ENCODE data around the gene ELMO1.

ELMO1 gene

DNA sequence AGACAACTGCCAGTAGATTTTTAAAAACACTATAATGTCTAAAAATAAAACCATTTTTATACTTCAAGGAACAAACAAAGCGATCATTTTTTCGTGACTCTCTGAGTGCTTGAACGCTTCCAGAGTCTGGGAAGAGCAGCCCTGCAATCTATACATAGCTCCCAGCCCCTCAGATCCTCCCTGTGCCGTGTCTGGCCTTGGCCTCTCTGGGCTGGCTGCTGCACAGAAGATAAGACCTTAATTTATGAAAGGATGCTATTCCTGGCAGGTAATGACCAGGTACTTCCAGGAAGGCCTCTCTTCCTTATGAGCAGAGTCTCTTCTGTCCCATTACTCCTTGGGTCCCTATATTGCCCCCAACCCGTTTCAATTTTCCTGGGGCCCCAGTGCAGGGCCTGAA is 523.5 kb downstream of the ELMO1 start:
- peak overlapping the region; percentile 6 for H3K27ac Mint-ChIP-seq
- H3K36me3 Mint-ChIP-seq = peaks cover 44% of the 10 kb centered on the region
- H3K9me3 Mint-ChIP-seq = no peaks in the 10 kb centered on the region
- peaks cover 9% of the 10 kb centered on the region for H3K4me1 Mint-ChIP-seq
- H3K4me3 Mint-ChIP-seq = no peak overlapping the region
- no peaks in the 10 kb centered on the region for H3K27me3 Mint-ChIP-seq

DNA sequence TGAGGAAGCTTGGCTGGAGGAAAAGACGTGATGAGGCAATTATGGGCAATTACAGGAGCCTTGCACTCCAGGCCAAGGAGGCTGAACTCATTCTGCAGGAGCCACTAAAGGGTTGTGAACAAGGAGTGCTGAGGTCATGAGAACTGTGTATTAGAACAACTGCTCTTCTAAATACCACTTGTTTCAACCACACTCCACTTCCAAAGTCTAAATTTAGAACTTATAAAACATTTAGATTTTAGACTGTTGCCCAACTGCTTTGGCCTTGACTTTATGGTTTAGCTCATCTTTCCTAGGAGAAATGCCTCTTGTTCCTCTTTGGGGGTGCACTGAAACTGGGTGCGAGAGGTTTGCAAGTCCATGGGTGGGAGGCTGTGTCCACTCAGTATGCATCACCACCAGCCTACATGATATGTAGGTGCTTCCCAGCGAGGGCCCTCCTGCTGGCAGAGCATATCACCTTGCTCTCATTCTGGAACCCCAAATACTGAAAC is 524.7 kb downstream of the ELMO1 start:
- Mint-ChIP-seq H3K27me3 (no peaks in the 10 kb centered on the region), H3K27ac (no peak overlapping the region), H3K4me1 (peaks cover 13% of the 10 kb centered on the region), H3K4me3 (no peak overlapping the region), H3K36me3 (peaks cover 47% of the 10 kb centered on the region), H3K9me3 (no peaks in the 10 kb centered on the region)

DNA sequence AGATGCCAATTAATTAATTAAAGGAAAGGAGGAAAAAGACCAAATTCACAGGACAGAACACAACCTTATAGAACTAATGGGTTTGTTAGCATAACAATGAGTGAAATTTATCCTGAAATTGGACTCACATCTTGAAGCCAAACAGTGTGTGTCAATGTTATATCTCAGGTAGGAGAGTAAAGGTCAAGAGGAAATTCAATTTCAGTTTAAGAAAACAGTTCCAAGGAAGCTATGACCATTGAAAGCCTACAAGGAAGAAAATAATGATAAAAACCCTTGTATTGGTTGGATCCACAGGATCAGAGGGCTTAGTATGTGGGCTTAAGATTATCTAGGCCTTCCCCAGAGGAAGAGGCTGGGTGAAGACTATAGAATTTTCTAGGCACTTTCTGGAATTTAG is 525.5 kb downstream of the ELMO1 start:
- no peaks in the 10 kb centered on the region for H3K27me3 Mint-ChIP-seq
- H3K4me3 Mint-ChIP-seq = no peak overlapping the region
- H3K27ac Mint-ChIP-seq = no peak overlapping the region
- H3K36me3 Mint-ChIP-seq = peaks cover 43% of the 10 kb centered on the region
- peaks cover 13% of the 10 kb centered on the region for H3K4me1 Mint-ChIP-seq
- no peaks in the 10 kb centered on the region for H3K9me3 Mint-ChIP-seq

DNA sequence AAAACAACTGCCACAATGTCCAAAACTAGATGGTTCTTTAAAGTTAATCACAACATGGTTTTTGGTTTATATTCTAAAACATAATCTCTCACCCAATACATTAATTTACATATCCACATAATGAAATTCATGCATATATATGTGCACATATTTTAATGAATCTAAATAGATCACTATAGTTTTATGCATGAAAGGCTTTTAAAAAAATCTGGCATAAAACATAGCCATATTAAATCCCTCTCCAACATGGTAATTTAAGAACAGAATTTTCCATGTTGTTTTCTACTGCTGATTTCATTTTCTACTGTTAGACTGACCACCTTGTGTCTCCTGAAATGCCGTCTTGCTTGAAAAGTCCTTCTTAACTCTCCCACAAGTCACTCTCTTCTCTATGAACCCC is 528.2 kb downstream of the ELMO1 start:
- Mint-ChIP-seq H3K27me3 (no peaks in the 10 kb centered on the region), H3K9me3 (no peaks in the 10 kb centered on the region), H3K27ac (no peak overlapping the region), H3K4me3 (no peak overlapping the region), H3K36me3 (peaks cover 42% of the 10 kb centered on the region), H3K4me1 (peaks cover 13% of the 10 kb centered on the region)

DNA sequence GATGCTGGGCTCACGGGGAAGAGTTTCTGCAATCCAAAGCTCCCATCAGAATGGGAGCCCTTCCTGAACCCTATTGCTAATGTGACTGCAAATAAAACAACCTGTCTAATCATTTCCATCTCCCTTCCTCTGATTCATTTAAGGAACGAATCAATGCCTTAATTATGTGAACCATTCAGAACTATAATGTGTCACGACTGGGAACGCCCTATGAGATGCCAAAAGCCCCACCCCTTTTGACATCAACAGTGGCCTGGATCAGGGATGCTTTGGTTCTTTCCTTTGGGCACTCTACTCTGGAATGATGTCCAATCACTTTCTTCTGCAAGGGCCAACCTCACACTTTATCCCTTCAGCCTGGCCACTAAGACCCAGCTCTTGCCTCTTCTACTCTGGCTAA is 528.9 kb downstream of the ELMO1 start:
- H3K9me3 Mint-ChIP-seq = no peaks in the 10 kb centered on the region
- no peak overlapping the region for H3K27ac Mint-ChIP-seq
- no peaks in the 10 kb centered on the region for H3K27me3 Mint-ChIP-seq
- no peak overlapping the region for H3K4me3 Mint-ChIP-seq
- H3K4me1 Mint-ChIP-seq = peaks cover 13% of the 10 kb centered on the region
- H3K36me3 Mint-ChIP-seq = peaks cover 45% of the 10 kb centered on the region

DNA sequence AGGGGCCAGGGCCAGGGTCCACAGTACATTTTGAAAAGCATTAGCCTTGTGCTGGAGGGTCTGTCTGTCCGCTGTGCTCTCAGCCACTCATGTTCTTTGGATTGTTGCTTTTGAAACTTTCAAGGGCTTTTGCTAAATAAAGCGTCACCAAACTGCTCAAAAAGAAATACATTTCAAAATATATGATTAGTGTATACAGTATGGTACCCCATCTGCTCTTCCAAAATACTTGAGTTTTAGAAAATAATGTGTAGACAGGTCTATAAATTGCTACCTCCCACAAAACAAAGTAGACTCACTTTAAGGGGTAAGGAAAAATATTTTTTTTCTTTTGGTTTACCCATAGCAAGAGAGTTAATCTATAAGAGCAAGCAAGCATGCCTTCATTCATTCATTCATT is 530.1 kb downstream of the ELMO1 start:
- Mint-ChIP-seq H3K4me1 (peaks cover 9% of the 10 kb centered on the region), H3K9me3 (no peaks in the 10 kb centered on the region), H3K27me3 (no peaks in the 10 kb centered on the region), H3K36me3 (peaks cover 38% of the 10 kb centered on the region), H3K27ac (no peak overlapping the region), H3K4me3 (no peak overlapping the region)

DNA sequence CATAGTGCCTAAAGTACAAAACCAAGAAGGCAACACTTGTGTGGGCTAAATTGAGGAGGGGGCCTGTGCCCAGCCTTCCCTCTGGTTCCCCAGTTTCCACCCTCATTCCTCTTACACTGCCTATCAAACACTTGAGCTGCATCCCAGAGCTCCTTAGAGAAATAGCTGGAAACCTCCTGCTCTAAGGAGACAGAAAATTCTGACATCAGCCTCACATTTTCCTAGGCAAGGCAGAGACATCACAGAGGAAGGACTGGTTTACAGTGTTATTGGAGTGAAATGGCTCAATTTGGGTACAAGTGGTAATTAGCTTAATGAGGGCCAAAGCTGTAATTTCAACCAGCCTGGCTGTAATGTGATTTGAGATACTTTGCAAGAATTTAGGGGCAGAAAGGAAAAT is 532.0 kb downstream of the ELMO1 start:
- H3K36me3 Mint-ChIP-seq = peaks cover 46% of the 10 kb centered on the region

DNA sequence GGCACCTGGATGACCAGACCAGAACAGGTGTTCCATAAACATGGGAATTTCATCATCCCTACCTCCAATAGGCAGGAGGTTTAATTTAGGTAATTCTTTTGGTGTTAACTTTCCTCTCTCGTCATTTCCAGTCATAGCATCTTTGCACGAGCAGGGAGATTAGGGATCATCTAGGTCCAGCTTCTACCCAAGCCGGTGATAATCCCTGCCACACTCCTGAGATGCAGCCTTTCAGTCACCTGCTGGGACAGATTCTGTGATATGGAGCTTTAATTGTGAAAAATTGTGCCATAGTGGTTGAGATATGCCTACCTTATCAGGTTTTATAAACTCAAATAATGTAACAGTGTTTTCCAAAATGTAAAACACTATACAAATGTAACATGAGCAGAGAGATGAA is 532.5 kb downstream of the ELMO1 start:
- Mint-ChIP-seq H3K9me3 (no peaks in the 10 kb centered on the region), H3K4me1 (peaks cover 27% of the 10 kb centered on the region), H3K36me3 (peaks cover 44% of the 10 kb centered on the region), H3K27ac (no peak overlapping the region), H3K27me3 (no peaks in the 10 kb centered on the region), H3K4me3 (no peak overlapping the region)

More for the DNA sequence above, 532.0 kb downstream of the ELMO1 start:
- Mint-ChIP-seq H3K9me3 (no peaks in the 10 kb centered on the region), H3K4me3 (no peak overlapping the region), H3K27me3 (no peaks in the 10 kb centered on the region), H3K27ac (no peak overlapping the region), H3K4me1 (peaks cover 25% of the 10 kb centered on the region)

DNA sequence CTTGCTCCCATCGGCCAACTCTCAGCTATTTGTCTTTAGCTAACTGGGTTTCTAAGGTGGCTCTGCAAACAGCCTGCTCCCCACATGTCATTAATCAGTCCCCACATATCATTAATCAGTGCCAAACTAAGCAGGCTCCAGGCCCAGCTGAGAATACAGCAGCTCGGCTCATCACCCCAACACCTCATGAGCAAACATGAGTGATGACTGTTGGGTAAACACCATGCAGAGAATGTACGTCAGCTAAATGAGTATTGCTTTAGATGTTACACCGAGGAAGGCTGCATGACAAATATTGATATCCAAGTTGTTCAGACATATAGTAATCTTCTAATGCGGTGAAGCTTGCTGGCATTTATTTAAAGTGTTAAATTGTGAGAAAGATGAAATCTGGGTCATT is 536.9 kb downstream of the ELMO1 start:
- Mint-ChIP-seq H3K9me3 (no peaks in the 10 kb centered on the region), H3K4me1 (peaks cover 27% of the 10 kb centered on the region), H3K27me3 (no peaks in the 10 kb centered on the region), H3K27ac (no peak overlapping the region), H3K4me3 (no peak overlapping the region), H3K36me3 (peaks cover 45% of the 10 kb centered on the region)

DNA sequence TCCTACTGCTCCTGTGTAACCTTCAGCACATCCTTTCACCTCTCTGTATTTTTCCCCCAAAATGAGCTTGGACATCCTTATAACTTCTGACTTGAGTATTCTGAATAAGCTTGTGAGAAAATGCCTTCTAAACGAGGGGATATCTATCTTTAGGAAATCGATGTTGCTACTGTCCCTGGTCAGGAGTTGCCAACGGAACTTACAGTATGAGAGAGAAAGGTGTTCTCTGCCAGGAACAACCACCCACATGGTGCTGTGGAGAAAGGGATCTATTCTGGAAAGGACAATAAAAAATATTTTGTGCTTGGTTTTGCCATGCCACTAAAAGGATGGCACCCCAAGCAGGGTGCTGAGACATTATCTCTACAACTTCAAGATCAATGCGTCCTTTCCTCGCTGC is 537.8 kb downstream of the ELMO1 start:
- Mint-ChIP-seq H3K36me3 (peaks cover 41% of the 10 kb centered on the region), H3K9me3 (no peaks in the 10 kb centered on the region), H3K27ac (no peak overlapping the region), H3K4me3 (no peak overlapping the region), H3K27me3 (no peaks in the 10 kb centered on the region), H3K4me1 (peaks cover 34% of the 10 kb centered on the region)

DNA sequence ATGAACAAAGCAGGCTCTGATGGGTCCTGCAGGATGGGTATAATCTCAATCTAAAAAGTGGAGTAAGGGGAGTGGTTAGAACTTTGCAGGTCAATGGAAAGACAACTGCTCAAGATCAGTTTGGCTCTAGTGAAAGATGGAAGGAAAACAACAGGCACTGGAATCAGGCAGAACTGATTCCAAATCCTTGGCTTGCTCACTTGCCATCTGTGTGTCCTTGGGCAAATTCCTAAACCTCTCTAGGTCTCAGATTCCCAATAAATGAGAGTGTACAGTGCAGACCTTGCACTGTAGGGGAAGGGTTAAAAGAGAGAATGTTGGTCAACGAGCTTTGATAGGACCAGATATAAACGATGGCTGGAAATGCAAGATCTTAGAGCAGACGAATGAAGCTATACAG is 538.3 kb downstream of the ELMO1 start:
- no peaks in the 10 kb centered on the region for H3K27me3 Mint-ChIP-seq
- H3K4me1 Mint-ChIP-seq = peaks cover 38% of the 10 kb centered on the region
- H3K36me3 Mint-ChIP-seq = peaks cover 41% of the 10 kb centered on the region
- H3K4me3 Mint-ChIP-seq = no peak overlapping the region
- no peaks in the 10 kb centered on the region for H3K9me3 Mint-ChIP-seq
- H3K27ac Mint-ChIP-seq = no peak overlapping the region

DNA sequence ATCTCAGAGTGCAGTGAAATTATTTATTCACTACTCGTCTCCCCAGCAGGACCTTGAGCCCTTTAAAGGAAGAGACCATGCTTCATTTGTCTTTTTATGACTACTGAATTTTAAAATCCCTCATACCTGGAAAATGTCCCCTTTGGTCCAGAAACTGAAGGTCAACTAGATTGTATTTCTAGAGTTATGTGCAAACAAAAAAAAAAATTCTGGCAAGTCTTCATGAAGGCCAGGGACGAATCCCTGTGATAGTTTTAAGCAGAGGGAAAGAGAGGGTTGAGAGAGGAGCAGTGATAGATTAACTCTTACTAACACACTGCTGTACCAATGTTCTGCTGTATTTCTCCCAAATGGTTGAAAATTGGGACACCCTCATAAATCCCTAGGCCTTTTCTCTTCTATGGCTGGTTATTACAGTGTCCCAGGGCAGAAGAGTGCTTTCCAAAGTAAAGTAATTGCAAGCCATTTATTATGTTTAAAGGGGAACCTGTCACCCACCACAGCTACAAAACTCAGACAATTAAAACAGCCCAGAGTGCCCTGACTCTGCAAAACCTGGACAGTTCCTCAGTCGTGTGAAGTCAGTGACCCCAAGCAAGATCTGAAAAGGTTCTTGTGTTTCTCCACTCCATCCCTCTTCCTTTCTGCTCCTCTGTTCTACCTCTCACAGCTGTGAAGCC is 541.6 kb downstream of the ELMO1 start:
- Mint-ChIP-seq H3K27me3 (no peaks in the 10 kb centered on the region), H3K36me3 (peaks cover 37% of the 10 kb centered on the region), H3K9me3 (peaks cover 7% of the 10 kb centered on the region), H3K4me3 (no peak overlapping the region), H3K4me1 (peaks cover 34% of the 10 kb centered on the region), H3K27ac (no peak overlapping the region)

DNA sequence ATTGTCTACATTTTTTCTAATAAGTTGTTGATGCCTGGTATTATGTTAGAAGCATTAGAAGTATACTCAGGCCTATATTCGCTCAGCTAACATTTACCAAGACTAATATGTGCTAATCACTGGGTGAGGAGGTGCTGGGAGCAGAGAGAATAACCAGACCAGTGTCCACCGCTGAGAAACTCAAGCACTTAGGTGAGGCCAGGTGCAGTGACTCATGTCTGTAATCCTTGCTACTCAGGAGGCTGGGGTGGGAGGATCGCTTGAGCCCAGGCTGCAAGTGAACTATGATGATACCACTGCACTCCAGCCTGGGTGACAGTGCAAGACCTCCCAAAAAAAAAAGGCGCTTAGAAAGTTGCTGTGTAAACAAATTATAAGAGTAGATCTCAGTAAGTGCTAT is 542.2 kb downstream of the ELMO1 start:
- Mint-ChIP-seq H3K9me3 (peaks cover 7% of the 10 kb centered on the region), H3K27ac (no peak overlapping the region), H3K4me1 (peaks cover 28% of the 10 kb centered on the region), H3K36me3 (peaks cover 34% of the 10 kb centered on the region), H3K27me3 (no peaks in the 10 kb centered on the region), H3K4me3 (no peak overlapping the region)

DNA sequence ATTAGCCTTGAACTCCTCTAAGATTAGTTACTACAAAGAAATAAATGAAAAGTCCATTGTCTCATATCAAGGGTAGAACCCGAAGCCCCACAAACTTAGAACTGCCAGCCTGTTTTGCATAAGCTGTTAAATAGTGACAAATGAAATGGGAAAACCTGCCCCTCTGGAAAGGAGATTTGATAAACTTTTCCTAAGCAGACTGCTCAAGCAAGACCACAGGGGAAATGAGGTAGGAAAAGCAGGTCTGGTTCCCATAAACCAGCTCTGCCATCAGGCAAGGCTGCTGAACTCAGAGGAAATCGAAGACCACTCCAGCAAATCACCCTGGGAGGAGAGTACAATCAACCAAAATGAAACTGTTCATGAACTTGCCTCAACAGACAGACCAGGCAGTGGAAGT is 542.8 kb downstream of the ELMO1 start:
- Mint-ChIP-seq H3K4me3 (no peak overlapping the region), H3K27ac (no peak overlapping the region), H3K36me3 (peaks cover 35% of the 10 kb centered on the region), H3K9me3 (peaks cover 7% of the 10 kb centered on the region), H3K4me1 (peaks cover 28% of the 10 kb centered on the region), H3K27me3 (no peaks in the 10 kb centered on the region)

DNA sequence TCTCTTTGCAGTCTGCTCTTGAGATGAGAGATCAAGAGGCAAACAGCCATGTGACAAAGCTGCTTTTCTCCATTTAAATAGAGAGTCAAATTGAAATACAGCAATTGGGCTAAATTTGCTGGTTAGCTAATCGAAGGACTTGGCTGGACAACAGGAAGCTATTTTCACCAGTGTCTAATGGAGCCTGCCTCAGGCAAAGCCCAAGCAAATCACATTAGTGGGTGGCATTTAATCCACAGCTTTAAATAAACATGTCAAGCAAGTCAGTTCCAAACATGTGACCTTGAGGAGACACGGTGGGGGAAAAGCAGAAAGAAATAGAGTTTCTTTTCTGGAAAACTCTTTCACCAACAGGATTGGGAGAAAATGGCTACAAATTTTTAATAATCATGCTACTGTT is 543.9 kb downstream of the ELMO1 start:
- H3K36me3 Mint-ChIP-seq = peaks cover 30% of the 10 kb centered on the region
- peaks cover 24% of the 10 kb centered on the region for H3K4me1 Mint-ChIP-seq
- no peak overlapping the region for H3K4me3 Mint-ChIP-seq
- peaks cover 7% of the 10 kb centered on the region for H3K9me3 Mint-ChIP-seq
- H3K27ac Mint-ChIP-seq = no peak overlapping the region
- H3K27me3 Mint-ChIP-seq = no peaks in the 10 kb centered on the region

DNA sequence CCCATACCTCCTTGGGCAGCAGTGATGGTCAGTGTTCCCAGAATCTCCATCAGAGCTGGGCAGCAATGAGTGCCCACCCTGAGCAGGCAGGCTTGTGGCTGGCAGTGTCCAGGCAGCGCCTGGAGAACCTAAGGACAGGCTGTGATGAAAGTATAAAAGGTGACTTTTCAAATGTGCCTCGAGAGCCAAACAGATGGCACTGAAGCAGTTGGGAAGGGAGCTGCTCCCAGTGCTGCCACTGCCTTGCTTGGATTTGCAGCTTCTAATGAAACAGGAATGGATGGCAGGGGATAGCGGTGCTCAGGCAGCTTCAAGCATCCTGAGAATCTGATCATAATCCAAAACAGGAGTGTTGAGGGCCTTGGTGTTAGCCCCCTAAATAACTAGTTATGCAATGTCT is 544.6 kb downstream of the ELMO1 start:
- H3K36me3 Mint-ChIP-seq = peaks cover 28% of the 10 kb centered on the region
- H3K27me3 Mint-ChIP-seq = no peaks in the 10 kb centered on the region
- no peak overlapping the region for H3K27ac Mint-ChIP-seq
- peaks cover 26% of the 10 kb centered on the region for H3K4me1 Mint-ChIP-seq
- peaks cover 7% of the 10 kb centered on the region for H3K9me3 Mint-ChIP-seq
- H3K4me3 Mint-ChIP-seq = no peak overlapping the region
